ENCODE results near the gene KIF14.
A peak's percentile ranks its signal among the peaks of the same experiment; 100 is the strongest.
"Not testable (repeated sequence)": the region's sequence is repeated elsewhere in the genome, so short reads cannot be mapped to it uniquely, and the experiment has no call there.

The KIF14 gene

GRCh38 chr1:200530623-200531261, 89.8 kb downstream of the KIF14 start:
- DNase-seq = no peak

- DNase-seq = no peak
Observed at GRCh38 chr1:200528858-200529606, 91.5 kb downstream of the KIF14 start.

- no peak for DNase-seq
Observed at GRCh38 chr1:200527670-200528069, 92.9 kb downstream of the KIF14 start.

GRCh38 chr1:200526709-200527612, 93.6 kb downstream of the KIF14 start:
- DNase-seq = no peak

GRCh38 chr1:200525090-200525987, 95.2 kb downstream of the KIF14 start:
- no peak for DNase-seq

GRCh38 chr1:200524551-200524950, 96.0 kb downstream of the KIF14 start:
- DNase-seq = not testable (repeated sequence)

- no peak for DNase-seq
Observed at GRCh38 chr1:200524092-200524491, 96.5 kb downstream of the KIF14 start.

- no peak for DNase-seq
Observed at GRCh38 chr1:200520735-200521134, 99.8 kb downstream of the KIF14 start.

GRCh38 chr1:200518524-200518923, 102.0 kb downstream of the KIF14 start:
- DNase-seq = no peak

GRCh38 chr1:200512191-200512590, 108.4 kb downstream of the KIF14 start:
- DNase-seq = no peak

GRCh38 chr1:200510228-200510623, 110.3 kb downstream of the KIF14 start:
- peak; percentile 85 for DNase-seq

GRCh38 chr1:200506471-200506870, 114.1 kb downstream of the KIF14 start:
- DNase-seq = no peak

- DNase-seq = no peak
Observed at GRCh38 chr1:200505257-200505656, 115.3 kb downstream of the KIF14 start.

All from NCI-H510A treated with DMSO at 0.1 percent for 48 hours (cell line).